Esophagus muscularis mucosa (tissue), 4 donors: ENCODE data around the gene NAIF1. TPM values are rescaled to one million over a fixed set of nuclear protein-coding genes. Genes with fewer than 3 reads are reported as not detected.

Experiments
- DNase-seq: peaks from one replicate; pipeline ENCODE4 v3.0.0-alpha.2; 2017; ENCODE audit errors: extremely low spot score
- H3K27ac ChIP-seq, 4 donors: fragments of 200-600 bp; sonication (generic); replicated peaks in 1 of 4; 1 replicate in 3 of 4; 2 replicates in 1 of 4; pipeline ENCODE4 v1.5.1; 2016 to 2019; ENCODE audit warnings: mild to moderate bottlenecking in 1 of 4
- H3K27me3 ChIP-seq, 4 donors: fragments of 200-600 bp; sonication (generic); one replicate each; pipeline versions ENCODE4 v1.5.1 to v1.6.0; 2016 to 2019
- H3K36me3 ChIP-seq, 4 donors: fragments of 200-600 bp; sonication (generic); one replicate each; pipeline ENCODE4 v1.5.1; 2016 to 2019
- H3K4me1 ChIP-seq, 4 donors: fragments of 200-600 bp; sonication (generic); one replicate each; pipeline ENCODE4 v1.5.1; 2016 to 2019
- H3K4me3 ChIP-seq, 4 donors: fragments of 200-600 bp; sonication (generic); 1 replicate in 2 of 4; 2 replicates in 2 of 4; pipeline ENCODE4 v1.5.1; 2016 to 2019; ENCODE audit warnings: mild to moderate bottlenecking in 4 of 4, moderate library complexity in 1 of 4
- H3K9me3 ChIP-seq, 4 donors: fragments of 200-600 bp; sonication (generic); 1 replicate in 3 of 4; 2 replicates in 1 of 4; pipeline ENCODE4 v1.5.1; 2016 to 2019
- CTCF ChIP-seq, 3 experiments: fragments of 200-600 bp in 2 of 3; fragments of 450-650 bp in 1 of 3; sonication (generic) in 2 of 3; IDR thresholded peaks; one replicate each; pipeline ENCODE4 v1.5.1; 2017 to 2019; ENCODE audit warnings: antibody characterized with exemption in 3 of 3, mild to moderate bottlenecking in 2 of 3, moderate library complexity in 1 of 3
- EP300 ChIP-seq: sonication (generic); formaldehyde crosslinking; IDR thresholded peaks from one replicate; pipeline ENCODE4 v1.6.1; 2017; ENCODE audit warnings: antibody characterized with exemption
- POLR2A ChIP-seq: fragments of 450-650 bp; IDR thresholded peaks from one replicate; pipeline ENCODE4 v1.6.1; 2017; ENCODE audit warnings: antibody characterized with exemption, moderate library complexity, mild to moderate bottlenecking, low read depth
- POLR2AphosphoS5 ChIP-seq, 2 donors: sonication (generic); formaldehyde crosslinking; IDR thresholded peaks; one replicate each; pipeline ENCODE4 v1.6.1; 2017; ENCODE audit warnings: antibody characterized with exemption in 2 of 2
- WGBS: methylation state at CpG from one replicate; pipeline ENCODE4 v1.1.5; 2018; 5-methylcytosine and 5-hydroxymethylcytosine counted together
- intact Hi-C: fragments of 100-400 bp; cut with DNase I; formaldehyde crosslinking; loops from one replicate; pipeline ENCODE4 v1.15.1; 2023
- total RNA-seq, 4 donors: library from RNA; depleted of rRNA; stranded (reverse); fragments of >200 nt; gene quantifications; one replicate each; pipeline versions ENCODE4 v1.1.0 to v1.2.1, GENCODE V29; 2016

Gene NAIF1
- total RNA-seq, 4 donors from 2014 or later, result 5.4 to 12.0 (median 9.7) TPM

- Histone ChIP-seq H3K4me1 (peaks cover 29 to 53% (median 39%) of the 10 kb centered on the region in 4 donors), H3K27me3 (no peaks in the 10 kb centered on the region), H3K4me3 (no peak overlapping the region), H3K9me3 (no peaks in the 10 kb centered on the region), H3K27ac (no peak overlapping the region), H3K36me3 (peaks cover 0 to 7% (median 2%) of the 10 kb centered on the region in 4 donors)
- intact Hi-C loops, result no loop called here
- no peak for DNase-seq
- TF ChIP-seq EP300 (no peak), CTCF (IDR thresholded peaks at IDR 0.05) (no peak), POLR2A (no peak), POLR2AphosphoS5 (IDR thresholded peaks at IDR 0.05) (no peak)
- 83% methylated on average over 9 of the region's 9 CpGs for WGBS
These were observed 21.3 kb upstream of the NAIF1 start for GRCh38 chr9:128088253-128088945.

- no peak for DNase-seq
- no peaks in the 10 kb centered on the region for H3K27me3 ChIP-seq
- H3K36me3 ChIP-seq, result peaks cover 0 to 7% (median 2%) of the 10 kb centered on the region in 4 donors
- H3K27ac ChIP-seq, result no peak overlapping the region
- H3K4me1 ChIP-seq, result peaks cover 20 to 47% (median 34%) of the 10 kb centered on the region in 4 donors
- H3K4me3 ChIP-seq, result no peak overlapping the region
- WGBS, result 79% methylated on average over 10 of the region's 10 CpGs
- no peaks in the 10 kb centered on the region for H3K9me3 ChIP-seq
- TF ChIP-seq POLR2A (no peak), CTCF (IDR thresholded peaks at IDR 0.05) (no peak), EP300 (no peak), POLR2AphosphoS5 (IDR thresholded peaks at IDR 0.05) (no peak)
- intact Hi-C loops, result no loop called here
These were observed 20.1 kb upstream of the NAIF1 start for GRCh38 chr9:128087262-128087661.

- Histone ChIP-seq H3K36me3 (peaks cover 0 to 7% (median 2%) of the 10 kb centered on the region in 4 donors), H3K4me1 (peaks cover 20 to 47% (median 34%) of the 10 kb centered on the region in 4 donors), H3K27me3 (no peaks in the 10 kb centered on the region), H3K27ac (no peak overlapping the region), H3K4me3 (no peak overlapping the region), H3K9me3 (no peaks in the 10 kb centered on the region)
- TF ChIP-seq POLR2AphosphoS5 (IDR thresholded peaks at IDR 0.05), result no peak
- TF ChIP-seq EP300, result no peak
- no peak for TF ChIP-seq POLR2A
- no peak for DNase-seq
- intact Hi-C loops, result no loop called here
- 88% methylated on average over 4 of the region's 4 CpGs for WGBS
These were observed 18.8 kb upstream of the NAIF1 start for GRCh38 chr9:128085943-128086342.

- peaks cover 21 to 47% (median 39%) of the 10 kb centered on the region in 4 donors for H3K4me1 ChIP-seq
- H3K27ac ChIP-seq, result no peak overlapping the region
- H3K4me3 ChIP-seq, result no peak overlapping the region
- TF ChIP-seq EP300 (no peak), CTCF (IDR thresholded peaks at IDR 0.05) (no peak), POLR2A (no peak), POLR2AphosphoS5 (IDR thresholded peaks at IDR 0.05) (no peak)
- intact Hi-C loops, result no loop called here
- no peak for DNase-seq
- peaks cover 0 to 7% (median 2%) of the 10 kb centered on the region in 4 donors for H3K36me3 ChIP-seq
- H3K9me3 ChIP-seq, result no peaks in the 10 kb centered on the region
- 93% methylated on average over 4 of the region's 4 CpGs for WGBS
- H3K27me3 ChIP-seq, result no peaks in the 10 kb centered on the region
These were observed 17.6 kb upstream of the NAIF1 start for GRCh38 chr9:128084746-128085145.

- H3K27ac ChIP-seq, result peak overlapping the region; percentile 68 to 77 (median 75)
- peaks cover 36 to 62% (median 58%) of the 10 kb centered on the region in 4 donors for H3K4me1 ChIP-seq
- intact Hi-C loops, result no loop called here
- H3K9me3 ChIP-seq, result no peaks in the 10 kb centered on the region
- DNase-seq, result no peak
- peaks cover 0 to 7% (median 2%) of the 10 kb centered on the region in 4 donors for H3K36me3 ChIP-seq
- H3K27me3 ChIP-seq, result no peaks in the 10 kb centered on the region
- 34% methylated on average over 7 of the region's 7 CpGs for WGBS
- H3K4me3 ChIP-seq, result no peak overlapping the region
- no peak for TF ChIP-seq CTCF (IDR thresholded peaks at IDR 0.05)
- no peak for TF ChIP-seq POLR2A
- peak in 1 of 2 donors; percentile 47 for TF ChIP-seq POLR2AphosphoS5 (IDR thresholded peaks at IDR 0.05)
These were observed 15.0 kb upstream of the NAIF1 start for GRCh38 chr9:128082151-128082550.
